Measurements from ENCODE around the gene MT2A.

MT2A gene

DNA sequence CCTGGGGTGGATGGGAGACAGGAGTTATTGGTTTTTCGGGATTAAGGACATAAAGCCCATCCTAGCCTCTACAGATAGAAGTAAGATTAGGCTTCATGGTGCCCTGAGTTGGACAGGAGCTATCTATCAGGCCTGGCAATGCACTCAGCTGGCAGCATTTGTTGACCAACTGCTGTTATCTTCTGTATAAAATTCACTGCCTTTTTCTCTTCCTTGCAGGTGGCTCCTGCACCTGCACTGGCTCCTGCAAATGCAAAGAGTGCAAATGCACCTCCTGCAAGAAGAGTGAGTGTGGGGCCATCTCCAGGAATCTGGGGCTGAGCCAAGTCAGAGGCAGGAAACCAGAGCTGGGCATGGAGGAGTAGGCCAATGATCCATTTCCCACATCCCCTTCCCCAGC lies 30.7 kb downstream of the MT2A start:
- DNase-seq (ENCODE audit: low spot score): no peak

DNA sequence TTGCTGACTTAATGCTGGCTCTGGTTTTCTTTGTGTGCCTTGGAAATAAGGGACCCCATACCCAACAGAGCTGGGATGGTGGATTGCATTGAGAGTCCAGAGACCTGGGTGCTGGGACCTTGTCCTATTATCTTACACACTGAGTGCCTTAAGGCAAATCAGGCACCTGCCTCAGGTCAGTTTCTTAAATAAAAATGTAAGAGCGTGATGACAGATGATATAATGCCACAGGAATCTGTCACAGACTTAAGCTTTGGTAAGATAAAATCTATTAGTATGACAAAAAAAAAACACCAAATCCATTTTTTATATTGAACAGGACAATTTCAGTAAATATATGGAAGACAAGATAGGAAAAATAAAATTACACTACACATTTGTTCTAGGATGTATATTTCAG lies 31.7 kb downstream of the MT2A start:
- DNase-seq (ENCODE audit: low spot score): no peak

DNA sequence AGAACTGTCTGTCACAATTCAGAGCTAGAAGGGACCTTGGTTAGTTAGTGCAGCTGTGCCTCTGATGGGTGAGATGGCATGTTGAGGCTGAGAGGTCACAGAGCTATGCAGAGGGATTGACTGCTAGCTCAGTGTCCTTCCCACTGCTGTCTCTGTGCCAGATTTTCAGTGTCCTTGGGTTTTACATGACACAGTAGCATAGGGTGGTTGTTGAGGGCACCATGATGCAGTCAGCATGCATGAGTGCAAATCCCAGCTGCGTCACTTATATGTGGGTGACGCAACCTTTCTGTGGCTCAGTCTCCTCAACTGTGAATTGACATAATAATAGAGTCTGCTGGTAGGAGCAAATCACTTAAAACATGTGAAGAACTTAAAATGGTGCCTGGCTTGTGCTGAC lies 32.8 kb downstream of the MT2A start:
- no peak for DNase-seq (ENCODE audit: low spot score)

DNA sequence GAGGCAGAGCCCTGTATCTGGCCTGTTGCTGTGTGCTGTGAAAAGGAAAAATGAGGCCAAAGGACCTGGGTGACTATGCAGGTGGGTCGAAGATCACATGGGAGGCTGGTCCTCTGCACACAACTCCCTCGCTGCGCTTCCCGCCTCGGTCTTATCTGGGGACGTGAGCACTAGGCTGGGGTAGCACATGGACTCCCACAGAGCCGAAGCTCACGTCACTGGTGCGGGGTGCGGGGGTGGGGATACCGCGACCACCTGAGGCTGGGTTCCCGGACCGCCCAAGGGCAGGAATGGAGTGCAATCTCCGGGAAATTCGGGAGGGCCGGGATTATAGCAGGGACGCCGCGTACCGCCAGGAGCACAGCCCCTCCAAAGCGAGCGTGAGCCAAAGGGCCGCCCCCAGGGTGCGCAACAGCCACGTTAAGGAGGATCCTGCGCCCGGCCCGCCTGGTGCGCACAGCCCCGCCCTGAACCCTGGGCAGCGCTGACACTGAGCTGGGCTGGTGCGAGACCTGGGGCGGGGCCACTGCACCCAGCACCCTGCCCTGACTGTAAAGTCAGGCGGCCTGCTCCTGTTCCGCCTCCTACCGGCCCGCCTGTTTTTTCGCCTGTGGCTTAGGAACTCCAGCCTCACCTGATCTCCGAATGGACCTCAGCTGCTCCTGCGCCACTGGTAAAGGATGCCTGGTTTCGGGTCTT lies 34.8 kb downstream of the MT2A start:
- peak; percentile 69 for DNase-seq (ENCODE audit: low spot score)

DNA sequence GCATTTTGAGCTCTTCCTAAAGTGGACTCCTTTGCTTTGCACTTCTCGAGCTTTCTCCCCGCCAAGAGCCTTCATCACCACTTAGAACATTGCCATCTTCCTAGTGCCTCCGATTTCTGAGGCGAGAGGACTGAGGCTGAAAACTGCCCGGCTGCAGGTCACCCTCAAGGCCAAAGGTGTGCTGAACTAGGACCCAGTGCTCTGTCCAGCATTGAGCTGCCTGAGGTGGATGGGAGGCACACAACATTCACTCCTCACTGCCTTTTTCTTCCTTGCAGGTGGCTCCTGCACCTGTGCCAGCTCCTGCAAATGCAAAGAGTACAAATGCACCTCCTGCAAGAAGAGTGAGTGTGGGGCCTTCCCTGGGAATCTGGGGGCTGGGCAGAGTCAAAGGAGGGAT lies 35.4 kb downstream of the MT2A start:
- DNase-seq (ENCODE audit: low spot score): no peak

DNA sequence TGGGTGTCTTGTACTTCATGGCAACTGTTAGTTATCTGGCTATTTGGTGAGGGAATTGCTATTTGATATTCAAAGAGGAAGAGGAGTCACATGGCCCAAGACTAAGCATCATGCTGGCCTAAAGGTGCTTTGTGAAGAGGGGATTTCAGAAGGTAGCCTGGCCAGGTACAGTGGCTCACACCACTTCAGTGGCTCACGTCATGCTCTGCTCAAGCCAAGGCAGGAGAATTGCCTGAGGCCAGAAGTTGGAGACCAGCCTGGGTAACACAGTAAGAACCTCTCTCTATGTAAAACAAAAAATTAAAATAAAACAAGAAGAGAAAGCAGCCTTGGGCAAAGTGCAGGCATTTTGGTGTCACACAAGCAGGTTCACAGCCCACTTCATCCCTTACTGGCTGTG lies 36.9 kb downstream of the MT2A start:
- no peak for DNase-seq (ENCODE audit: low spot score)

DNA sequence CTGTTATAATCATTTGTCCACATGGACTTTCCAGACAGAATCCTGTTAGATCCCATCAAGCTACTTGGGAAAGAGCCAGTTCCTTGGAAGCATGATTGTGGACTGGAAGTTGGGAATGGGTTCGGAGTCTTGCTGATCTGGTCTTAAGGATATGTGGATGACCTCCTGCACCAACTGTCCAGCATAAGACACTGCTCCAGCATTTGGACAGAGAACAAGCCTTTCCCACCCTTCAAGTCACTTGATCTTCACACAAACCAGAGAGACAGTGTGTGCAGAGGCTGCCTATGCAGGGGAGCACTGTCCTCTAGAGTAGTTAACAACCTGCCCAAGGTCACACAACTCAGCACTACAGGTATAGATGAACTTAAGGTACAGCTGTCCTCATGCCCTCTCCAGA lies 37.5 kb downstream of the MT2A start:
- no peak for DNase-seq (ENCODE audit: low spot score)

DNA sequence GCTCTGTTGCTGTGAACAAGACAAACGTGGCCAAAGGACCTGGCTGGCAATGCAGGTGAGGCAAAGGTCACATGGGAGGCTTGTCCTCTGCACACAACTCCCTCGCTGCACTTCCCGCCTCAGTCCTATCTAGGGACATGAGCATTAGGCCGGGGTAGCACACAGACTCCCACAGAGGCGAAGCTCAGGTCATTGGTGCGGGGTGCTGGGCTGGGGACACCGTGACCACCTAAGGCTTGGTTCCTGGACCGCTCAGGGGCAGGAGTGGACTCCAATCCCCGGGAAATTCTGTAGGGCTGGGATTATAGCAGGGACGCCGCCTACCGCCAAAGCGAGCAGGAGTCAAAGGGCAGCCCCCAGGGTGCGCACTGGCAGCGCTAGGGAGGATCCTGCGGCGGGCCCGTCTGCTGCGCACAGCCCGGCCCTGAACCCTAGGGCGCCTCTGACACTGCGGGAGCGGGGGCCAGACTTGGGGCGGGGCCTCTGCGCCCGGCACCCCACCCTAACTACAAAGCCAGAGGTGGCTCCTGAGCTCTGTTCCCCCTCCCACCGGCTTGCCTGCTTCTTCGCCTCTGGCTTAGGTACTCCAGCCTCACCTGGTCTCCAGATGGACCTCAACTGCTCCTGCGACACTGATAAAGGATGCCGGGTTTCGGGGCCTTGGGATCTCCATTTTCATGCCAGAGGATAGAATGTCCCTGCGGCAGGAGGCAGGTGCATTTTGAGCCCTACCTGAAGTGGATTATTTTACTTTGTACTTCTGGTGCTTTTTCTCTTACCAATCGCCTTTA lies 39.5 kb downstream of the MT2A start:
- no peak for DNase-seq (ENCODE audit: low spot score)

DNA sequence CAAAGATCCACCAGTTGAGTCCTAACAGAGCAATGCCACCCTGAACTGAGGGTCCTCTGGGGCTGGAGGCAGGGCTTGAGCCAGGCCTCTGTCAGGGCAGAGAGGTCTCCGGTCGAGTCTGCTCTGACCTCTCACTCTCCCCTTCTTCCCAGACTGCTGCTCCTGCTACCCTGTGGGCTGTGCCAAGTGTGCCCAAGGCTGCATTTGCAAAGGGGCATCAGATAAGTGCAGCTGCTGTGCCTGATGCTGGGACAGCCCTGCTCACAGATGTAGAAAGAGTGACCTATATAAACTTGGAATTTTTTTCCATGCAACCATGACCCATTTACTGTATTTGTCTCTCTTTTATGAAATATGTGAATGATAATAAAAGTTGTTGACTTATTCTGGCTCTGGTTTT lies 40.9 kb downstream of the MT2A start:
- DNase-seq (ENCODE audit: low spot score): no peak

DNA sequence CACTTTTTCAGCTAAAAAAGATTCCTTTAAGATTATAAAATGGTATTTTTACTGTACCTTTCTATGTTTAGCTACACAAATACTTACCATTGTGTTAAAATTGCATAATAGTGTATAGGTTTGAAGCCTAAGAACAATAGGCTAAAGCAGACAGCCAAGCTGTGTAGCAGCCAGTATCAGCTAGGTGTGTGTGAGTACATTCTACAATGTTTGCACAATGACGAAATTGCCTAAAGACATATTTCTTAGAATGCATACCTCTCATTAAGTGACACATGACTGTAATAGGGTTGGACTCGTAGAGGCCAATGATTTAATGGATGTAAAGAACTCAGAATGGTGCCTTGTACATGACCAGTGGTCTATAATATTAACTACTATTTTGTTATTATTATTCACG lies 41.4 kb downstream of the MT2A start:
- DNase-seq (ENCODE audit: low spot score): no peak

DNA sequence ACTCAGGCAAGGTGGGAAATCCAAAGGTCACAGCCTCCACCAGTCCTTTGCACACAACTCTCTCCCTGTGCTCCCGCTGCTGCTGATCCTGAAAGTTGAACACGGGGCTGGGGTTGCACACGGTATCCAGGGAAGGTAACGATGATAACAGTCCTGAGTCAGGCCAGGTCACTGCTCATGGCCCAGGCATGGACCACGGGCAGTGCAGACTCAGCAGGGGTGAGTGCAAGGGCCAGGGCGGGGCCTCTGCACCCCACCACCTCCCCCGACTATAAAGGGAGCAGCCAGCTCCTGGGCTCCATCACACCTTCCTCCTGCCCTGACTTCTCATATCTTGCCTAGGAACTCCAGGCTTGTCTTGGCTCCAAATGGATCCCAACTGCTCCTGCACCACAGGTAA lies 43.2 kb downstream of the MT2A start, which contains the start of gene MT1B:
MT1B (plus strand) TSS at position 301 of the 400 bp plus-strand sequence; CDS start at position 369, 68 bp downstream.
- no peak for DNase-seq (ENCODE audit: low spot score)

DNA sequence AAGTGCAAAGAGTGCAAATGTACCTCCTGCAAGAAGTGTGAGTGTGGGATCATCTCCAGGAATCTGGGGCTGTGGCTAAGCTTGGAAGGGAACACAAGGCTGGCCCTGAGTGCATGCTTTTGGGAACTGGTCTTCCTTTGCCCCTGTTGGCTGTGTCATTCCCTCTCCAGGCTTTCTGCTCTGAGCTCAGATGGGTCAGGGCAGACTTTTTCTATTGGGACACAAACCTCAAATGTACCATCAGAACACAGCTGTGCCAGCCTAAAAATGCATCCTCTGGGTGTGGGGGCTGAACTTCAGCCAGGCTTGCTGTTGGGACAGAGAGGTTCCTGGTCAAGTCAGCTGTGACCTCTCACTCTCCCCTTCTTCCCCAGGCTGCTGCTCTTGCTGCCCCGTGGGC lies 44.2 kb downstream of the MT2A start:
- DNase-seq (ENCODE audit: low spot score): no peak

DNA sequence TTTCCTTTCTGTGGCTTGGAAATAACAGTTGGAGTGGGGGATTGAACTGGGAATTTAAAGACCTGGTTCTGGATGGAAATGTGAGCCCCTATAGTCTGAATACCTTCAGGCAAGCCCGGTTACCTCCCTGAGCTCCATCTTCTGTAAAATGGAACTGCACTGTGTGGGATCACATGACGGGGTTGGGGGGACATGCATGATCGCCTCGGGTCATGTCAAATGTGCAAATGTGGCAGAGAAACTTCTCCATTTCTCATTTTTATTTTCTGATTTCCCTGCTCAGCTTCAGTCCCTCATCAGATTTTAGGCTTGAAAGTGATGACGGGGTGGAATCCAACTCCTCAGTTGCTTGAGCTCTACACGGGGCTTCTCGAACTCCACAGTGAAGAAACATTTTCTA lies 44.8 kb downstream of the MT2A start:
- DNase-seq (ENCODE audit: low spot score): no peak

DNA sequence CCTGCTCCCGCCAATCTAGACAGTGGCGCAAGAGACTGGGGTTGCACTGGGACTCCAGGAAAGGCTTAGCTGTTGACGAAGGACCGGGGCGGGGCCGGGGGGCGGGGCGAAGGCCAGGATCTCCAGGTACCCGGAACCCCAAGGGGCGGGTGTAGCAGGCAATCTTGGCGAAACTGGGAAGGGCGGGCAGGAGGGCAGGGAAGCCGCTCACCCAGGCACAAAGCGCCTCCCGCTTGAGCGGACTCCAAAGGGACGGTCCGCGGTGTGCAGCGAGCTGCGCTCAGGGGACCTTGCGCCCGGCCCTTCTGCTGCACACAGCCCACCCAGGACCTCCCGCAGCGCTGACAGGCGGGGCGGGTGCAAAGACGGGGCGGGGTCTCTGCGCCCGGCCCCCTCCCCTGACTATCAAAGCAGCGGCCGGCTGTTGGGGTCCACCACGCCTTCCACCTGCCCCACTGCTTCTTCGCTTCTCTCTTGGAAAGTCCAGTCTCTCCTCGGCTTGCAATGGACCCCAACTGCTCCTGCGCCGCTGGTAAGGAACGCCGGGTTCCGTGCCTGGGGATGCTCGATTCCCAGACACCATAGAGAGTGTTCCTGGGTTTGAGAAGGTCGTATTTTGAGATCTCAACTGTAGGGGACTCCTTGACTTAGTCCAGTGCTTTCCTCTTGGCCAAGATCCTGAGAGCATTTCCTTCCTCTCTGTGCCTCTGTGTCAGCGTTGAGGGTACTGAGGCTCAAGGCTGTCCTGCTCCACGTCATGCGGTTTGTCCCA lies 49.4 kb downstream of the MT2A start, which contains the start of gene MT1F:
MT1F (plus strand) TSS at position 405 of the 772 bp plus-strand sequence; CDS start at position 505, 100 bp downstream.
- DNase-seq (ENCODE audit: low spot score): peak; percentile 39

DNA sequence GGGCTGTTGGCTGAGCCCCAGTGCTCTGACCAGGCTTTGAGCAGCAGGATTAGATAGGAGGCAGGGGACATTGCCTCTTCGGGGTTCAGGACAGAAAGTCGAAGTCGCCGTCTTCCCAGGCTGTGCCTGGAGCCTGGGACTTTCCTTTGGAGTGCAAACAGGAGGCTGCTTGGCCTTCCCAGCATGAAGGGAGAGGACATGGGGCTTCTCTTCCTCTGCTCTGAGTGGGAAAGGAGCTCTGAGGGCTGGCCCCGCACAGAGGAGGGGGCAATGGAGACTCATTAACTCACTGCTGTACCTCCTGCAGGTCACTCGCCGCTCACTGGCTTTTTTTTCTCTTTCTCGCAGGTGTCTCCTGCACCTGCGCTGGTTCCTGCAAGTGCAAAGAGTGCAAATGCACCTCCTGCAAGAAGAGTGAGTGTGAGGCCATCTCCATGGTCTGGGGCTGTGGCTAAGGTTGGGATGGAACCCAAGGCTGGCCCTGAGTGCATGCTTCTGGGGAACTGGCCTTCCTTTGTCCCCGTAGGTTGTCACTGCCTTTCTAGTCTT lies 50.0 kb downstream of the MT2A start:
- DNase-seq (ENCODE audit: low spot score): no peak

Measured in AG08396 (cell line).